Gastrocnemius medialis (tissue), 4 donors: ENCODE measurements around the gene CTRB1.
"Not testable (repeated sequence)": the region's sequence is repeated elsewhere in the genome, so short reads cannot be mapped to it uniquely, and the experiment has no call there.

Source experiments
- POLR2A ChIP-seq, 2 donors: fragments of 450-650 bp; IDR thresholded peaks; one replicate each; pipeline ENCODE4 v1.6.1; 2017; ENCODE audit warnings: antibody characterized with exemption in 2 of 2, mild to moderate bottlenecking in 2 of 2, moderate library complexity in 2 of 2
- TF ChIP-seq, protein P1 (sequence below), 5 experiments: fragments of 450-650 bp in 3 of 5; fragments of 200-600 bp in 2 of 5; sonication (generic) in 2 of 5; IDR thresholded peaks in 4 of 5; conservative IDR thresholded peaks in 1 of 5; 1 replicate in 4 of 5; 2 replicates in 1 of 5; pipeline ENCODE4 v1.5.1; 2016 to 2019; ENCODE audit warnings: antibody characterized with exemption in 5 of 5, mild to moderate bottlenecking in 3 of 5, moderate library complexity in 3 of 5

DNA sequence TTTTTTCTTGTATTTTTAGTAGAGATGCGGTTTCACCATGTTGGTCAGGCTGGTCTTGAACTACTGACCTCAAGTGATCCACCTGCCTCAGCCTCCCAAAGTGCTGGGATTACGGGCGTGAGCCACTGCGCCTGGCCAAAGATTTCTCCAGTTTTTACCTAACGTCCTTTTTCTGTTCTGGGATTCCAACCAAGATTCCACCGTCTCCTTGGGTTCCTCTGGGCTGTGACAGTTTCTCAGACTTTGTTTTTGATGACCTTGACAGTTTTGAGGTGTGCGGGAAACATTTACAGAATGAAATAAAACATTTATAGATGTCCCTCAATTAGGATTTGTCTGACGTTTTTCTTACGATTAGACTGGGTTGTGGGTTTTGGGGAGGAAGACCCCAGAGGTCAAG, 50.6 kb downstream of the CTRB1 start:
- TF ChIP-seq, protein P1, sequence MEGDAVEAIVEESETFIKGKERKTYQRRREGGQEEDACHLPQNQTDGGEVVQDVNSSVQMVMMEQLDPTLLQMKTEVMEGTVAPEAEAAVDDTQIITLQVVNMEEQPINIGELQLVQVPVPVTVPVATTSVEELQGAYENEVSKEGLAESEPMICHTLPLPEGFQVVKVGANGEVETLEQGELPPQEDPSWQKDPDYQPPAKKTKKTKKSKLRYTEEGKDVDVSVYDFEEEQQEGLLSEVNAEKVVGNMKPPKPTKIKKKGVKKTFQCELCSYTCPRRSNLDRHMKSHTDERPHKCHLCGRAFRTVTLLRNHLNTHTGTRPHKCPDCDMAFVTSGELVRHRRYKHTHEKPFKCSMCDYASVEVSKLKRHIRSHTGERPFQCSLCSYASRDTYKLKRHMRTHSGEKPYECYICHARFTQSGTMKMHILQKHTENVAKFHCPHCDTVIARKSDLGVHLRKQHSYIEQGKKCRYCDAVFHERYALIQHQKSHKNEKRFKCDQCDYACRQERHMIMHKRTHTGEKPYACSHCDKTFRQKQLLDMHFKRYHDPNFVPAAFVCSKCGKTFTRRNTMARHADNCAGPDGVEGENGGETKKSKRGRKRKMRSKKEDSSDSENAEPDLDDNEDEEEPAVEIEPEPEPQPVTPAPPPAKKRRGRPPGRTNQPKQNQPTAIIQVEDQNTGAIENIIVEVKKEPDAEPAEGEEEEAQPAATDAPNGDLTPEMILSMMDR (IDR thresholded peaks at IDR 0.05 in 4 of 5, conservative IDR thresholded peaks at IDR 0.05 in 1 of 5): not testable (repeated sequence)
- TF ChIP-seq POLR2A (IDR thresholded peaks at IDR 0.05): not testable (repeated sequence)
